ENCODE results near the gene VILL. TPM values are rescaled to one million over a fixed set of nuclear protein-coding genes. Genes with fewer than 3 reads are reported as not detected.

VILL gene
- total and polyA plus RNA-seq, 10 donors, result 14.4 to 23.4 (median 17.3) TPM

DNA sequence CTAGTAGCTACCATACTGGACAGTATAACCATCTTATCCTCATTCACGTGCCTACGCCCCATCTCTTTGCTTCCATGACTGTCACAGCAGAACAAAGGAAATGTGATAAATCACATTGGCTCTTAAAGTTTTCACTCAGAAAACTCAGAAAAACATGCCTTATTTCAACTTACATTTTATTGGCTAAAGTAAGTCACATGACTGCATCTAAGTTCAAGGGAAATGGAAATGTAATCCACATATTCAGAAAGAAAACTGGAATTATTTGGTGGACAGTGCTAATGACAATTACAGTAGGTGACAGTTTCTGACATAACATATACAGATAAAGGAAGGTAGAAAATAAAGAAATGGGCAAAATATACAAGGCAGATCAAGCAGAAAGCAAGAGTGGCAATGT is 37.4 kb upstream of the VILL start:
- DNase-seq, result no peak
- H3K36me3 ChIP-seq, result no peaks in the 10 kb centered on the region
- H3K27ac ChIP-seq, result no peak overlapping the region
- no peaks in the 10 kb centered on the region for H3K27me3 ChIP-seq (replicated peaks in 1 of 7)
- H3K4me1 ChIP-seq, result peaks cover 22 to 49% (median 40%) of the 10 kb centered on the region in 6 donors
- no peaks in the 10 kb centered on the region for H3K9me3 ChIP-seq
- WGBS, 5 donors, result 94 to 99% (median 96%) methylated on average over 2 of the region's 2 CpGs
- intact Hi-C loops (cut with DNase I; ENCODE audit: low total_unique reads), result no loop called here
- no peak overlapping the region for H3K4me3 ChIP-seq
- TF ChIP-seq CTCF (IDR thresholded peaks at IDR 0.05 in 8 of 11, conservative IDR thresholded peaks at IDR 0.05 in 3 of 11) (no peak), POLR2A (IDR thresholded peaks at IDR 0.05) (no peak), POLR2AphosphoS5 (IDR thresholded peaks at IDR 0.05) (no peak)

DNA sequence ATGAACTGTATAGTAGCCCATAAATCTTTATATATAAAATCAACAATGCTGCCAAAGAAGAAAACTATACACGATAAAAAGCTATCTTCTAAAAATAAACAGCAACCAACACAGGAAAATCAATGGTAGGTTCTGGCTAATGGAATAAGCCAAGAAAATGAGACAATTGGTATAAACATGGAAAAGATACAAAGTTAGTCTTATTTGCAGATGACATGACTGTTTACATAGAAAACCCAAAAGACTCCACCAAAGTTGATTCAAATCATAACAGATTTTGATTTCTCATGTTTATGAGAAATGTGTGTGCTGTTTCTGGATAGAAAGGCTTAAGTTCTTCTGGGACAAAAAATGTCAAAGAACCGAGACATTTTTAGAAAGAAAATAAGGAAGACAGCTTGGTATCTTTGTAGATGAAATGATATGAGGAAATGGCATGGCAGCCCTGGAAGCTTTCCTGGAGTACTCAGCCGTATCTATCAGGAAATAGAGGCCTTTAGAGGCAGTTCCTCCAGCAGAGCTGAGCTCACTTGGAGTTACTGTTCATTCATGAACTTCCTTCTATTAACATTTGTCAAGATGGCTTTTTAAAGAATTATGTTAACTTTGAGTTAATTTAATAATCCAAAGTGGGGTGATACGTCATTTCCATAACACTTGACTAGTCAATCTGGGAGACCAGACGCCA is 36.7 kb upstream of the VILL start:
- DNase-seq, result no peak
- intact Hi-C loops (cut with DNase I; ENCODE audit: low total_unique reads), result no loop called here
- H3K27ac ChIP-seq, result peak overlapping the region in 4 of 8 donors; percentile 12 to 79 (median 25)
- no peaks in the 10 kb centered on the region for H3K9me3 ChIP-seq
- peaks cover 22 to 50% (median 40%) of the 10 kb centered on the region in 6 donors for H3K4me1 ChIP-seq
- H3K36me3 ChIP-seq, result no peaks in the 10 kb centered on the region
- H3K27me3 ChIP-seq (replicated peaks in 1 of 7), result no peaks in the 10 kb centered on the region
- no peak overlapping the region for H3K4me3 ChIP-seq
- 48 to 59% (median 53%) methylated on average over 5 of the region's 5 CpGs for WGBS, 5 donors
- no peak for TF ChIP-seq POLR2AphosphoS5 (IDR thresholded peaks at IDR 0.05)

DNA sequence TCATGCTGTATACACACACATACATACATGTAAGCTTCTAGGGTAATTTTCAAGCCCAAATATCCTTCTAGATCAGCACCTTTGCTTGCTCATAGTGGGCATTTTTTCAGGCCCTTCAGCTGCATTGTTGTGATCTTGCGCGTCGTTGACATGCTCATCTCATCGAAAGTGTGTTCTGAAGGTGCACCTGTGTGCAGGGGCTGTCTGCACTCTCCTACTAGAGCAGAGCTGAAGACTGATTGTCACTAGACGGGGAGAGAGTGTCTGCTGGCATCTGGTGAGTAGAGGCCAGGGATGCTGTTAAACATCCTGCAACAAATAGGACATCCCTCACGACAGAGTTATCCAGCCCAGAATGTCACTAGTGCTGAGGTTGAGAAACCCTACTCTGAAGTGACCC is 35.7 kb upstream of the VILL start:
- Histone ChIP-seq H3K36me3 (no peaks in the 10 kb centered on the region), H3K4me1 (peaks cover 22 to 50% (median 38%) of the 10 kb centered on the region in 6 donors), H3K27ac (peak overlapping the region in 1 of 8 donors; percentile 79), H3K4me3 (no peak overlapping the region), H3K27me3 (replicated peaks in 1 of 7) (no peaks in the 10 kb centered on the region), H3K9me3 (no peaks in the 10 kb centered on the region)
- intact Hi-C loops (cut with DNase I; ENCODE audit: low total_unique reads), result no loop called here
- 95 to 98% (median 96%) methylated on average over 6 of the region's 6 CpGs for WGBS, 5 donors
- DNase-seq, result no peak
- TF ChIP-seq POLR2A (IDR thresholded peaks at IDR 0.05), result no peak
- no peak for TF ChIP-seq POLR2AphosphoS5 (IDR thresholded peaks at IDR 0.05)
- TF ChIP-seq CTCF (IDR thresholded peaks at IDR 0.05 in 8 of 11, conservative IDR thresholded peaks at IDR 0.05 in 3 of 11), result no peak

DNA sequence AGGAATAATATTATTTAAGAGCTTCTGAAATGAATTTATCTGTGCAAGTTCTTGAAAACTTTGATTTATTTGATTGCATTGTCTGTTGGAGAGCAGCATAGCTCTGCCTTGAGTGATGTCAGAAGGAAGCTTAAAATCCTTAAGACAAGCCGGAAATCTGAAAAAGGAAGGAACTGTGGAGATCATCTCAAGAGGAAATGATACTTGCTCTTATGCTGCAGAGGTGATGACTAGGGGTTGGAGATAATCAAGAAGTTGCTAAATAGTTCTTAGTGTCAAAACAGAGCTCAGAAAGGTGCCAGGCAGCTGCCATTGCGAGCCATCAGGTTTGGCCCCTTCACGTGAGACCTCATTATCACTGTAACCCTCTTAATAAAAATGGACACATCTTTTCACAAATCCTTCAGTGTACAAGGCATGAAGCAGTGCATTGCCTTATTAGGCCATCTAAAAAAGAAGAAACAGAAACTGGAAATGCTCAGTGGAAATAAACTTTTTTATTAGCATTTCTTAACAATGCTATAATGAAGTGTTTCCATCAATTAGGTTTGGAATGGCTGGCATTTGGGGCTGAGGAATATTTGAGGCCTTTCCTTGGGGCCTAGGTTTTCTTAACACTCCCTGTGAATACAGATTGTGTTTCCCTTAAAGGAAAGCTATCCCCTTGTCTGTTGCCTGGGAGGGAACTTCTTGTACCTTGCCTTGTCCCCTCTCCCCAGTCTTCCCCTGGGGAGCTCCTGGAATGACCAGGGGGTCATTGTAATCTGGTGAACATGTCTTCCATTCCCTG is 34.5 kb upstream of the VILL start:
- no peak for TF ChIP-seq CTCF (IDR thresholded peaks at IDR 0.05 in 8 of 11, conservative IDR thresholded peaks at IDR 0.05 in 3 of 11)
- TF ChIP-seq POLR2AphosphoS5 (IDR thresholded peaks at IDR 0.05), result no peak
- TF ChIP-seq POLR2A (IDR thresholded peaks at IDR 0.05), result no peak
- intact Hi-C loops (cut with DNase I; ENCODE audit: low total_unique reads), result no loop called here
- Histone ChIP-seq H3K9me3 (no peaks in the 10 kb centered on the region), H3K27ac (peak overlapping the region in 7 of 8 donors; percentile 6 to 79 (median 62)), H3K4me3 (no peak overlapping the region), H3K4me1 (peaks cover 22 to 55% (median 37%) of the 10 kb centered on the region in 6 donors), H3K36me3 (no peaks in the 10 kb centered on the region), H3K27me3 (replicated peaks in 1 of 7) (no peaks in the 10 kb centered on the region)
- no peak for DNase-seq
- WGBS, 5 donors, result 31 to 53% (median 44%) methylated on average over 3 of the region's 3 CpGs
